C4-2B (cell line): Measurements from ENCODE around the gene E2F6.
A peak's percentile ranks its signal among the peaks of the same experiment; 100 is the strongest.

ENCODE experiments used
- CTCF ChIP-seq: fragments of 450-650 bp; conservative IDR thresholded peaks from 2 replicates; pipeline ENCODE4 v1.5.1; 2017; ENCODE audit warnings: mild to moderate bottlenecking
- ZFX ChIP-seq: fragments of 450-650 bp; IDR thresholded peaks from 2 replicates; pipeline ENCODE4 v1.6.1; 2017

DNA sequence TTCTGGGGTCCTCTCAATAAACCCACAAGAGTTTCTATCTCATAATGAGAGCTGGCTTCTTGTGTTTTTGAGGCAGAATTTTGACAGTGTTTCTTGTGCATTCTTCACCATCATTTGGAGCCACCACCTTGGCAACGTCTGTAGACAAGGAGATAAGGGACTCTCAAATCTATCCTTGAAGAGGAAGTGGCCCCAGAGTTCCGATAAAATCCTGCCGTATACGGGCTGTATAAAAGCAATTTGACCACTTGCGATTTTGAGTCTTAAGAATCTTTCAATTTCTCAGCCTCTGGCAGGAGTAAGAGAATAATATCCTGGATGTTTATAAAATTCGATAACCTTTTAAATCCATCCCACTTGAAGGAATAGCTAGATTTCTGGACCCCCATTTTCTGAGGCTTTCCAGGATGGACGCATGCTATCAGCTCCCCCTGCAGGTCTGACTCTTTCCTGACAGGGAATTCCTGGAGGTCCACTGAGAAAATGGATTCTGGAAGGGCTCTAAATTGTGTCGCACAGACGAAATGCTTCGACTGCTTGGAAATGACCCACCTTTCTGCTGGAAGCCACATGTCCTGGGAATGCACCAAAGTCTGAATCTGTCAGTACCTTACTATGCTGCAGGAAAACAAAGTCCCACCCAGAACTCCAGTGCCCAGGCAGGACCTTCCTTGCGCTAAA, 54.1 kb downstream of the E2F6 start:
- peak; percentile 85 for TF ChIP-seq CTCF
- TF ChIP-seq ZFX: no peak
